ENCODE results near the gene ZSWIM3.

The ZSWIM3 gene

DNA sequence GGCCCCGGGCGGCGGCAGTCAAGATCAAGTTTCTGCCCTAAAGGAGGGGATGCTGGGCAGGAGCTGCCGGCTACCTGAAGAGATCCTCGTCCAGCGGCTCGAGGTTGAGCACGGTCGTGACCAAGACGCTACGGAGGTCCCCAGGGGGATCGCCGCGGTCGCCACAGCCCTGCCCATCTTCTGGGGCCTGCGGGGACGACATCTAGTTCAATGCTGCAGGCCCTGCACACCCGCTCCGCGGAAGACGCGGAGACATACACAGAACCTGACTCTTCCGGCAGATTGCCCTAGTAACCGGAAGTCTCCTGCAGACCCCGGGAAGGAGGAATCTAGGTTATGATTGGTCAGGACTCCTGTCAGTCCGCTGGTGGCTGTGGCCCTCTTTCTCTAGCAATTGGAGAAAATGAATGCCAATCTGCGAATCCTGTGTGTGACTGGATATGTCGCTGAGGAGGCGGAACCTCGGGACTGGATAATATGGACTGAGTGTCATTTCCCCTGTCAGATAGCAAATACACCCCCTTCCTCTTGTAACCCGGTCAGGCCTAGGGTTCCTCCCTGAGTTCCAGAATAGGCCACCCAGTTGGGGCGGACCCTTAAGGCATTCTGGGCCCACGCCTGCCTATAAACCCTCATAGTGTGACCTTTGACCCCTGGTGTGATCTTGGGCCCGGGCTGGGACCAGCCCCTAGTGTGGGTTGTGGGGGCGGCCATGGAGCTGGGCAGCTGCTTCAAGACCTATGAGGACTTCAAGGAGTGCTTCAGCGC lies at the start of gene ZSWIM3, which contains the start of gene ACOT8:
Gene ZSWIM3, plus strand, starts transcription at position 501 of the 768 bp plus-strand sequence. Its CDS starts 212 bp downstream, at position 713.
Gene ACOT8, minus strand, starts transcription at position 279 of the 768 bp plus-strand sequence. Its CDS starts 77 bp downstream, at position 202.
- TF ChIP-seq CTCF (IDR thresholded peaks at IDR 0.05; ENCODE audit: insufficient read depth, low read depth, low read length, missing control alignments), result no peak
- DNase-seq (ENCODE audit: low read depth), result peak; percentile 100
- H3K4me3 ChIP-seq (ENCODE audit: low read length), result peak within 1 kb of the TSS; percentile 89

GRCh38 chr20:45810191-45810970 lies 47.0 kb upstream of the ZSWIM3 start:
- TF ChIP-seq CTCF (IDR thresholded peaks at IDR 0.05; ENCODE audit: insufficient read depth, low read depth, low read length, missing control alignments), result no peak
- DNase-seq (ENCODE audit: low read depth), result no peak
- no peak overlapping the region for H3K4me3 ChIP-seq (ENCODE audit: low read length)

DNA sequence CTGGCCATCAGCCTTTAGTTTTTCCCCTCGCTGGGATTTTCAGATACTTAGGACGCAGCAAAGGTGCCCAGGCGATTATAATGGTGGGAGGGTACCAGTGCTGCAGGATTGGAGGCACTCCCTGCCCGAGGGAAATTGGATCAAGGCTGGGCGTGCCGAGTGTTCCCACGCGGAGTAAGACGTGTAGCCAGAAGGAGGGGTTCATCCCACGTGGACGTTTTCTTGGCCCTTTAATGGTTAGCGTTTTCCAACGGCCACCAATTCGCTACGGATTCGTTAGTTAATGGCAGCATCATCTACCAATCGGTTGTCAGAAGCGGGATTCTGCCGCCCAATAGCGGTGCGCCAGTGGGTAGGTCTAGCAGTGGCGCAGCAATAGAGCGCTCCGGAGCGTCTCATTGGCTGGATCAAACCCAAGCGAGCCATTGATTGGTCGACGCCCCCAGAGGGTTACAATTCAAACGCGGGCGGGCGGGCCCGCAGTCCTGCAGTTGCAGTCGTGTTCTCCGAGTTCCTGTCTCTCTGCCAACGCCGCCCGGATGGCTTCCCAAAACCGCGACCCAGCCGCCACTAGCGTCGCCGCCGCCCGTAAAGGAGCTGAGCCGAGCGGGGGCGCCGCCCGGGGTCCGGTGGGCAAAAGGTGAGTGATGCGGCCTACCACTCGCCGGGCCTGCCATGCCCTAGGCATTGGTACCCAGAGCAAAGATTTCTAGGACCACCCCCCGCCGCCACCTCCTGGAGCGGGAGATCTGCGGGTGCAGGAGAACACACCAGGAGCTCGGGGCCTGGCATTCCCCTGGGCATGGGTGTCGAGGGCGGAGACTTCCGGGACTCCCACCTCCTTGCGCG lies 45.0 kb upstream of the ZSWIM3 start, which contains the start of gene UBE2C:
Gene UBE2C, plus strand, starts transcription at position 488 of the 849 bp plus-strand sequence. Its CDS starts 52 bp downstream, at position 540.
- DNase-seq (ENCODE audit: low read depth), result peak; percentile 100
- H3K4me3 ChIP-seq (ENCODE audit: low read length), result peak within 1 kb of the TSS; percentile 74
- TF ChIP-seq CTCF (IDR thresholded peaks at IDR 0.05; ENCODE audit: insufficient read depth, low read depth, low read length, missing control alignments), result no peak

- peak overlapping the region; percentile 74 for H3K4me3 ChIP-seq (ENCODE audit: low read length)
- DNase-seq (ENCODE audit: low read depth), result no peak
- TF ChIP-seq CTCF (IDR thresholded peaks at IDR 0.05; ENCODE audit: insufficient read depth, low read depth, low read length, missing control alignments), result no peak
Observed at GRCh38 chr20:45813006-45813340, 44.4 kb upstream of the ZSWIM3 start.

DNA sequence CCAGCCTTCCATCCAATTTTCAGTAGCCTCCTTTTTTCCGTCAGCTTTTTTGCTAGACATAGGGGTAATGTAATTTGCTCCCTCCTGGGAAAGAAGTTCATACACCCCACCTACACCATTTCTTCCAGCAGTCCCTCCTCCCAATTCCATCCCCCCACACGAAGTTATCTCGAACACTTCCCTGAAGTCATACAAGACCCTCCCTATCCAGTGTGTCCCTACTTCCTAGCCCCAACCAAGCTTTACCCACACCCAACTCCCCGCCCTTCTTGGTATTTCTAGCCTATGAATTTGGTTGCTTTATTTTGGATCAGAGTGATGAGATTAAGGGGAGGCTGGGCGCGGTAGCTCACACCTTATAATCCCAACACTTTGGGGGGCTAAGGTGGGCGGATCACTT lies 43.9 kb upstream of the ZSWIM3 start:
- TF ChIP-seq CTCF (IDR thresholded peaks at IDR 0.05; ENCODE audit: insufficient read depth, low read depth, low read length, missing control alignments), result no peak
- peak overlapping the region; percentile 74 for H3K4me3 ChIP-seq (ENCODE audit: low read length)

GRCh38 chr20:45814314-45814713 lies 43.1 kb upstream of the ZSWIM3 start:
- no peak for TF ChIP-seq CTCF (IDR thresholded peaks at IDR 0.05; ENCODE audit: insufficient read depth, low read depth, low read length, missing control alignments)
- H3K4me3 ChIP-seq (ENCODE audit: low read length), result no peak overlapping the region
- DNase-seq (ENCODE audit: low read depth), result no peak

More for the DNA sequence above, 43.9 kb upstream of the ZSWIM3 start:
- no peak for DNase-seq (ENCODE audit: low read depth)
